H1 (cell line): ENCODE data around the gene SMAD6. TPM values are rescaled to one million over a fixed set of nuclear protein-coding genes. Genes with fewer than 3 reads are reported as not detected.

Experiments
- CTCF ChIA-PET: fragments of 300-600 bp; sonication (Branson Sonifier 250); formaldehyde crosslinking; loops from one replicate; lab custom pipeline; 2021; ENCODE audit not compliant: partially characterized antibody; lab: Charles Lee
- POLR2A ChIA-PET: fragments of 300-600 bp; sonication (Branson Sonifier 250); formaldehyde crosslinking; loops from one replicate; lab custom pipeline; 2021; ENCODE audit warnings: inconsistent platforms; ENCODE audit not compliant: partially characterized antibody; lab: Charles Lee
- DNase-seq, 2 experiments: peaks; one replicate each; pipeline versions ENCODE4 v3.0.0 to v3.0.0-alpha.2; 2010 to 2022; ENCODE audit warnings: low spot score in 2 of 2, low read depth in 1 of 2, mixed read lengths in 1 of 2
- FAIRE-seq: peaks from 2 replicates; lab custom pipeline; 2011; peaks lifted over from hg19 to GRCh38; lab: Jason Lieb, UNC
- H2AFZ ChIP-seq: 2 replicates; pipeline ENCODE4 v1.8.1; 2012; ENCODE audit warnings: low read length, inconsistent platforms
- H2AK5ac ChIP-seq: 2 replicates; pipeline ENCODE4 v1.6.1; 2013; ENCODE audit warnings: low read depth, low read length
- H2BK120ac ChIP-seq: replicated peaks from 2 replicates; pipeline ENCODE3; 2013; ENCODE audit warnings: low read depth, low read length, inconsistent platforms
- H2BK12ac ChIP-seq: 2 replicates; pipeline ENCODE4 v1.6.1; 2013; ENCODE audit warnings: low read depth, low read length
- H2BK15ac ChIP-seq: 2 replicates; pipeline ENCODE4 v1.6.1; 2013; ENCODE audit warnings: low read length
- H2BK20ac ChIP-seq: 2 replicates; pipeline ENCODE4 v1.6.1; 2013; ENCODE audit warnings: low read length
- H2BK5ac ChIP-seq: 2 replicates; pipeline ENCODE4 v1.6.1; 2013; ENCODE audit warnings: low read depth, low read length
- H3K14ac ChIP-seq: 2 replicates; pipeline ENCODE4 v1.6.1; 2013; ENCODE audit warnings: inconsistent platforms; ENCODE audit not compliant: insufficient read length
- H3K18ac ChIP-seq: 2 replicates; pipeline ENCODE4 v1.6.1; 2013; ENCODE audit warnings: low read length; ENCODE audit errors: extremely low read depth
- H3K23ac ChIP-seq: 2 replicates; pipeline ENCODE4 v1.6.1; 2013; ENCODE audit warnings: inconsistent platforms; ENCODE audit not compliant: insufficient read length
- H3K23me2 ChIP-seq: 2 replicates; pipeline ENCODE4 v1.6.1; 2013; ENCODE audit warnings: low read depth, low read length
- H3K27ac ChIP-seq: 2 replicates; pipeline ENCODE4 v1.6.1; 2011; ENCODE audit warnings: low read depth, low read length, inconsistent platforms
- H3K27me3 ChIP-seq, 4 experiments: replicated peaks in 1 of 4; 1 replicate in 1 of 4; 2 replicates in 3 of 4; pipeline versions ENCODE4 v1.6.1 to v1.8.1; 2011 to 2013; ENCODE audit warnings: low read length in 3 of 4, mild to moderate bottlenecking in 3 of 4, inconsistent platforms in 2 of 4, mixed read lengths in 2 of 4, moderate library complexity in 1 of 4; ENCODE audit not compliant: control insufficient read depth in 3 of 4, insufficient read depth in 3 of 4; ENCODE audit errors: extremely low read depth in 1 of 4
- H3K36me3 ChIP-seq, 4 experiments: 2 replicates each; pipeline versions ENCODE4 v1.6.1 to v1.8.1; 2011 to 2013; ENCODE audit warnings: mild to moderate bottlenecking in 4 of 4, low read length in 3 of 4, moderate library complexity in 2 of 4, control low read depth in 1 of 4, inconsistent platforms in 1 of 4; ENCODE audit not compliant: insufficient read depth in 4 of 4, control insufficient read depth in 2 of 4
- H3K4ac ChIP-seq: replicated peaks from 2 replicates; pipeline ENCODE3; 2013; ENCODE audit warnings: low read length, low read depth, mixed read lengths, inconsistent platforms; ENCODE audit not compliant: insufficient read length
- H3K4me1 ChIP-seq, 4 experiments: replicated peaks in 1 of 4; 1 replicate in 1 of 4; 2 replicates in 3 of 4; pipeline versions ENCODE4 v1.6.1 to v1.8.1; 2011 to 2013; ENCODE audit warnings: low read length in 3 of 4, inconsistent platforms in 2 of 4, mixed read lengths in 1 of 4; ENCODE audit not compliant: insufficient read depth in 4 of 4, control insufficient read depth in 3 of 4
- H3K4me2 ChIP-seq, 2 experiments: 2 replicates each; pipeline versions ENCODE4 v1.6.1 to v1.8.1; 2011 to 2013; ENCODE audit warnings: low read depth in 2 of 2, low read length in 2 of 2, control low read depth in 1 of 2, inconsistent platforms in 1 of 2, mild to moderate bottlenecking in 1 of 2; ENCODE audit not compliant: insufficient read depth in 1 of 2
- H3K4me3 ChIP-seq, 4 experiments: fragments of 200-600, 300-600 bp in 1 of 4; sonication (generic), shearing (Covaris generic), sonication (Bioruptor Twin) in 1 of 4; 2 replicates each; pipeline versions ENCODE4 v1.5.1 to v1.8.1; 2011 to 2016; ENCODE audit warnings: low read length in 4 of 4, low read depth in 3 of 4, control low read depth in 2 of 4, inconsistent platforms in 2 of 4, mild to moderate bottlenecking in 2 of 4, mixed read lengths in 1 of 4, moderate library complexity in 1 of 4; ENCODE audit not compliant: insufficient read depth in 2 of 4; ENCODE audit errors: extremely low read depth in 1 of 4
- H3K56ac ChIP-seq: replicated peaks from 2 replicates; pipeline ENCODE3; 2013; ENCODE audit warnings: low read depth, mild to moderate bottlenecking, mixed read lengths, low read length, inconsistent platforms; ENCODE audit not compliant: insufficient read length
- H3K79me1 ChIP-seq: 2 replicates; pipeline ENCODE4 v1.6.1; 2013; ENCODE audit warnings: low read depth, low read length, control low read depth
- H3K79me2 ChIP-seq, 2 experiments: 2 replicates each; pipeline versions ENCODE4 v1.6.1 to v1.8.1; 2012 to 2013; ENCODE audit warnings: low read length in 2 of 2, mild to moderate bottlenecking in 2 of 2, inconsistent platforms in 1 of 2; ENCODE audit not compliant: insufficient read depth in 2 of 2, control insufficient read depth in 1 of 2
- H3K9ac ChIP-seq, 4 experiments: replicated peaks in 1 of 4; 1 replicate in 1 of 4; 2 replicates in 3 of 4; pipeline versions ENCODE4 v1.6.1 to v1.8.1; 2011 to 2013; ENCODE audit warnings: low read depth in 3 of 4, low read length in 3 of 4, control low read depth in 2 of 4, mild to moderate bottlenecking in 2 of 4, moderate library complexity in 2 of 4, inconsistent platforms in 1 of 4; ENCODE audit errors: extremely low read depth in 1 of 4
- H3K9me3 ChIP-seq, 2 experiments: 2 replicates each; pipeline versions ENCODE4 v1.6.1 to v1.8.1; 2012 to 2013; ENCODE audit warnings: mild to moderate bottlenecking in 2 of 2, moderate library complexity in 2 of 2, control low read depth in 1 of 2, inconsistent platforms in 1 of 2, low read depth in 1 of 2, low read length in 1 of 2, mixed read lengths in 1 of 2; ENCODE audit not compliant: insufficient read depth in 2 of 2
- H4K20me1 ChIP-seq, 2 experiments: replicated peaks in 1 of 2; 2 replicates each; pipeline versions ENCODE3 to v1.8.1; 2011 to 2013; ENCODE audit warnings: inconsistent platforms in 2 of 2, low read length in 2 of 2, mild to moderate bottlenecking in 1 of 2; ENCODE audit not compliant: insufficient read depth in 2 of 2, control insufficient read depth in 1 of 2
- H4K5ac ChIP-seq: 2 replicates; pipeline ENCODE4 v1.6.1; 2013; ENCODE audit warnings: low read length, low read depth, mixed read lengths, inconsistent platforms; ENCODE audit not compliant: insufficient read length
- H4K8ac ChIP-seq: 2 replicates; pipeline ENCODE4 v1.8.0; 2013; ENCODE audit warnings: mild to moderate bottlenecking, moderate library complexity, low read length, inconsistent platforms; ENCODE audit not compliant: insufficient read depth; ENCODE audit errors: extremely low read depth
- H4K91ac ChIP-seq: replicated peaks from 2 replicates; pipeline ENCODE3; 2013; ENCODE audit warnings: low read length, mixed read lengths, inconsistent platforms; ENCODE audit not compliant: insufficient read length
- CHD1 ChIP-seq: IDR thresholded peaks from 2 replicates; pipeline ENCODE4 v1.6.1; 2012; ENCODE audit warnings: low read depth, low read length, improper control_type of control experiment
- POLR2AphosphoS5 ChIP-seq: IDR thresholded peaks from 2 replicates; pipeline ENCODE4 v1.6.1; 2011; ENCODE audit warnings: low read depth, low read length
- SUZ12 ChIP-seq: fragments of 200-600 bp; sonication (generic); IDR thresholded peaks from 2 replicates; pipeline ENCODE4 v1.6.1; 2012; ENCODE audit warnings: mild to moderate bottlenecking, inconsistent platforms, low read length, moderate library complexity, mixed read lengths
- TBP ChIP-seq: IDR thresholded peaks from 2 replicates; pipeline ENCODE4 v1.6.1; 2011; ENCODE audit warnings: low read depth, low read length, improper control_type of control experiment
- WGBS, 2 experiments: shearing (Covaris generic) in 1 of 2; methylation state at CpG; one replicate each; pipeline versions ENCODE4 v1.1.6 to v1.1.7; 2013 to 2015; ENCODE audit warnings: low lambda C conversion rate in 2 of 2, mixed read lengths in 2 of 2, inconsistent platforms in 1 of 2, low coverage in 1 of 2, missing lambda C conversion rate in 1 of 2; ENCODE audit not compliant: insufficient replicate concordance in 2 of 2, insufficient coverage in 1 of 2, insufficient read length in 1 of 2; ENCODE audit errors: extremely low coverage in 1 of 2, missing lambda C conversion rate in 1 of 2; 5-methylcytosine and 5-hydroxymethylcytosine counted together
- polyA plus RNA-seq, 7 experiments: library from polyadenylated mRNA; depleted of rRNA in 3 of 7; stranded (reverse) in 5 of 7; unstranded in 2 of 7; fragments of >200 nt in 5 of 7; fragments of 200-250 nt in 2 of 7; gene quantifications; 1 replicate in 5 of 7; 2 replicates in 1 of 7; 4 replicates in 1 of 7; pipeline versions ENCODE4 v1.2.1 to v1.2.3, GENCODE V29; 2011 to 2013; ENCODE audit warnings: missing spikeins in 2 of 7, mixed read lengths in 2 of 7
- total RNA-seq: library from RNA; stranded (reverse); fragmentation: NEBNext Ultra II Directional; extraction: Animal tissue kit (Norgen Biotek cat#: 25700); gene quantifications from 2 replicates; pipeline ENCODE4 v1.2.1, GENCODE V29; 2021

Gene SMAD6
- total and polyA plus RNA-seq, 2 of the 8 experiments (the other 6 are each of a cell fraction or from before 2014, with no cell fraction given) = 1.8 to 7.0 TPM

DNA sequence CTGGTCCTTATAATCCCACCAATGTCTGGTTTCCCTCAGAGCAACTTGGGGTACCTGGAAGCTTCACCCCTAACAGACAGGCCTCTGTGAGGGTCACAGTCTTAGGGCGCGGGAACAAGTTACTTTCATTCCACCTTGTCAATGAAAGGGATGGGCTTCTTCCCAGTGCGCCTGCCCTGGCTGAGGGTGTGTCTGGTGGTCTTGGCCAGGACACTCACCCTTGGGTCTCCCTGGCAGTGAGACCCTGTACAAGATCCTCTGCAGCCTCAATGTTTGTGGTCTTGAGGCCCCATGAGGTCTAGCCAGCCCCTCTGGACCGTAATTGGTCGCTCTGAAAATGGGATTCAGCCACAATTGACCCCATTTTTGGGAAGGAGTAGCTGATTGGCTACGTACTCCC, 40.2 kb downstream of the SMAD6 start:
- no peaks in the 10 kb centered on the region for H4K20me1 ChIP-seq
- no peak overlapping the region for H2BK15ac ChIP-seq
- no peaks in the 10 kb centered on the region for H3K9me3 ChIP-seq
- no peak overlapping the region for H3K14ac ChIP-seq
- no peaks in the 10 kb centered on the region for H3K27me3 ChIP-seq
- no peak overlapping the region for H3K4ac ChIP-seq
- no peak overlapping the region for H3K4me2 ChIP-seq
- H2BK120ac ChIP-seq = no peak overlapping the region
- H3K9ac ChIP-seq = no peak overlapping the region
- no peaks in the 10 kb centered on the region for H3K79me2 ChIP-seq
- no peak overlapping the region for H4K8ac ChIP-seq
- H4K5ac ChIP-seq = no peak overlapping the region
- H3K4me1 ChIP-seq = peaks cover 3 to 26% (median 10%) of the 10 kb centered on the region in 4 experiments
- no peaks in the 10 kb centered on the region for H3K23me2 ChIP-seq
- 0 out of 2 replicates have a peak, but pooled peaks cover 2% of the 10 kb centered on the region for H3K79me1 ChIP-seq
- H3K18ac ChIP-seq = peak overlapping the region; percentile 19; the same call in 1 of the 2 replicates
- no peak overlapping the region for H2AFZ ChIP-seq
- FAIRE-seq = no peak
- no peak overlapping the region for H3K23ac ChIP-seq
- no peak overlapping the region for H3K4me3 ChIP-seq
- ChIA-PET CTCF (interaction anchor here (0.7 to 2.6 kb wide), 4 partner anchors 8 to 122 kb away, joined by 3 to 9 read pairs (median 5); no protein-coding TSS in a partner anchor), POLR2A (interaction anchor here (2.0 kb wide), 1 partner anchor 20 kb away, joined by 4 read pairs; no protein-coding TSS in a partner anchor)
- 0 out of 2 replicates have a peak overlapping the region, but pooled peaks have one; percentile 24 for H2BK5ac ChIP-seq
- H3K56ac ChIP-seq = no peak overlapping the region
- H4K91ac ChIP-seq = no peak overlapping the region
- TF ChIP-seq POLR2AphosphoS5 (no peak), SUZ12 (no peak), CHD1 (no peak), TBP (no peak)
- H3K36me3 ChIP-seq = no peaks in the 10 kb centered on the region
- no peak overlapping the region for H2BK12ac ChIP-seq
- 0 out of 2 replicates have a peak overlapping the region, but pooled peaks have one; percentile 55 for H2AK5ac ChIP-seq
- 86% methylated on average over 6 of the region's 6 CpGs; no CpG with 5 or more reads in 1 of the 2 experiments for WGBS, 2 experiments
- no peak overlapping the region for H3K27ac ChIP-seq
- H2BK20ac ChIP-seq = no peak overlapping the region
- no peak for DNase-seq
